HG02973 (cell line): Measurements from ENCODE around the gene UTP3.
A peak's percentile ranks its signal among the peaks of the same experiment; 100 is the strongest.
"Not testable (repeated sequence)": the region's sequence is repeated elsewhere in the genome, so short reads cannot be mapped to it uniquely, and the experiment has no call there.

Experiments used
- ATAC-seq: cut with Tn5 transposase; IDR thresholded peaks from one replicate; pipeline ENCODE4 v1.9.1; 2021; ENCODE audit warnings: moderate library complexity; ENCODE audit not compliant: unreplicated experiment

The UTP3 gene, protein sequence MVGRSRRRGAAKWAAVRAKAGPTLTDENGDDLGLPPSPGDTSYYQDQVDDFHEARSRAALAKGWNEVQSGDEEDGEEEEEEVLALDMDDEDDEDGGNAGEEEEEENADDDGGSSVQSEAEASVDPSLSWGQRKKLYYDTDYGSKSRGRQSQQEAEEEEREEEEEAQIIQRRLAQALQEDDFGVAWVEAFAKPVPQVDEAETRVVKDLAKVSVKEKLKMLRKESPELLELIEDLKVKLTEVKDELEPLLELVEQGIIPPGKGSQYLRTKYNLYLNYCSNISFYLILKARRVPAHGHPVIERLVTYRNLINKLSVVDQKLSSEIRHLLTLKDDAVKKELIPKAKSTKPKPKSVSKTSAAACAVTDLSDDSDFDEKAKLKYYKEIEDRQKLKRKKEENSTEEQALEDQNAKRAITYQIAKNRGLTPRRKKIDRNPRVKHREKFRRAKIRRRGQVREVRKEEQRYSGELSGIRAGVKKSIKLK

DNA sequence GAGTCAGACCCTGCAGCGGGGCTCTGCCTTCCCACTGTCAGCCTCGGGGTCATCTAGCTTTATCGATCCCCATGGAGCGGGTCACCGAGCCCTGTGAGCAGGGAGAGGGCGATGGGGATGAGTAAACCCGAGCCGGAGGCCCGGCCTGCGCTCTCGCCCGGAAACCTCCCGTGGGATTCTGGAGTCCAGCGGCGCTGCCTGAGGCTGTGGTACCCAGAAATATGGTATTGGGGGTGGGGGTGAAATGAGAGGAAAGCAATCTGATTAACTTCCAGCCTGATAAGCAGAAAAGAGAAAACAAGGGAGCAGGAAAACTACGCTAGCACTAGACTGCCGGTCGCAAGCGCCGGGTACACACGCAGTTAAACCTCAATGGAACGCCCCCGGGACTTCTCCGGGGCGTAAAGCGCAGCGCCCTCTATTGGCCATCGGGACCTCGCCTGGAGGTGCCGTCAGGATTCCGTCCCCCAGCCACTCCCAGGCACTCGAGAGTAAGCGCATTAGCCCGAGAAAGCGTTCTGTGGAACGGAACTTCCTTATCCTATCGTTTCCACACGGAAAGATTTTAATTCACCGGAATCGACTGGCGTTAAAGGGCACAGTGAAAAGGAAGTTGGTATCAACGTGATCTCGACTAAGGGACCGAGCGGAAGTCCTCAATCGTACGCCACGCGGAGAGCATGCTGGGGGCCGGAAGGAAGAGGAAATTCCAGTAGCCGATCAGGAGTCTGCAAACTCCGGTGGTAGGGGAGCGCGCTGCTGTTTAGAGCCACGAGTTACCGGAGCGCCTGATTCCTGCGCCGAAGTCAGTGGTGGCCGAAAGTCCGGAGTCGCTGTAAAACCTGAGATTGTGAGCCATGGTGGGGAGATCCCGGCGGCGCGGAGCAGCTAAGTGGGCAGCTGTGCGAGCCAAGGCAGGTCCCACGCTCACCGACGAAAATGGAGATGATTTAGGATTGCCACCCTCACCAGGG lies at the start of gene UTP3:
UTP3 (plus strand) TSS at position 712 of the 974 bp plus-strand sequence; CDS start at position 858, 146 bp downstream.
- ATAC-seq: peak; percentile 91

DNA sequence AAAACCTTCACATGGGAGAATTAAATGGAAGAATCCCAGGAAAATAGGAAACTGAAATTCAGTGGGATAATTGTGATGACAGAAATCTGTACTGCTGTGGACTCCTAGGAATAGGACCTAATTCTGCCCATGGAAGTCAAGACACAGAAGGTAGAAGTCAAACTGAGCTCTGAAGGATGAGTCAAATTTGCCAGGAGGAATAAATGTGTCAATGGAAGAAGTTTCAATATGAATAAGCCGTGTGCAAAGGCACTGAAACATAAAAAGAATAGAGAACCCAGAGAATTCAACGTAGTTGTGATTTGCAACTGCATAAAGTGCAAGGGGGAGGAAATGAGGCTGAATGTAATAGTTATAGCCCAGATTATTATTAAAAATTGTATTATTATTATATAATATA lies 48.1 kb upstream of the UTP3 start:
- peak; percentile 56 for ATAC-seq

DNA sequence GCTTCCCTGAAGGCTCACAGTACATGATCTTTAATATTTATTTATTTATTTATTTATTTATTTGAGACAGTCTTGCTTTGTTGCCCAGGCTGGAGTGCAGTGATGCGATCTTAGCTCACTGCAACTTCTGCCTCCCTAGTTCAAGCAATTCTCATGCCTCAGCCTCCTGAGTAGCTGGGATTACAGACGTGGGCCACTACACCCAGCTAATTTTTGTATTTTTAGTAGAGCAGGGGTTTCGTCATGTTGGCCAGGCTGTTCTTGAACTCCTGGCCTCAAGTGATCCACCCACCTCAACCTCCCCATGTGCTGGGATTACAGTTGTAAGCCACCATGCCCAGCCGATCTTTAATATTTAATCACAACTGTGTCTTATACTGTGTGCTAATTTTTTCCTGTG lies 37.6 kb upstream of the UTP3 start:
- not testable (repeated sequence) for ATAC-seq

DNA sequence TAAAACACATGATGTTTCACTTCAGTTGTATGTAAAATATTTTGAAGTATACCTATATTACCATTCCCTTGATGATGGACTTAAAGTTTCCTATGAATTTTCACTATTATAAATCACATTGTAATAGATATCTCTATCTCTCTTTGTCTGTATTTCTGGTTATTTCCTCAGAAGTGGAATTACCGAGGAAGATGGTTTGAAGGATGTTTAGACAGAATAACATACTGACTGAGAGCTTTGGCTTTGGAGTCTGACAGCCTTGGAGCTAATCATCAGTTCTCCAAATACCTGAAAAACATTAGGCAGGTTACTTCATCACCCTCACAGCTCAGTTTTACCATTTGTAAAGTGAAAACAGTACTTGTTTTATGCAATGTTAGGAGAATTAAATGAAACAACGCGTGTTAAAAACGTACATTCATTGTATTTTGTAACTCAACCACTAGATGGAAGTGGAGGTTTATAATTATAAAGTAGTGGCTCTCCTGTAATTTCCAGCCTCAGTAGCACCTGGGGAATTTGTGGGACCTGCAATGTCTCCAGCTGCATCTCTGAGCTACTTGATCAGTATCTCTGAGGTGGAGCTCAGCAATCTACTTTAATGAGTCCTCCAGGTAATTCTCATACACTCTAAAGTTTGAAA lies 36.3 kb upstream of the UTP3 start:
- no peak for ATAC-seq

DNA sequence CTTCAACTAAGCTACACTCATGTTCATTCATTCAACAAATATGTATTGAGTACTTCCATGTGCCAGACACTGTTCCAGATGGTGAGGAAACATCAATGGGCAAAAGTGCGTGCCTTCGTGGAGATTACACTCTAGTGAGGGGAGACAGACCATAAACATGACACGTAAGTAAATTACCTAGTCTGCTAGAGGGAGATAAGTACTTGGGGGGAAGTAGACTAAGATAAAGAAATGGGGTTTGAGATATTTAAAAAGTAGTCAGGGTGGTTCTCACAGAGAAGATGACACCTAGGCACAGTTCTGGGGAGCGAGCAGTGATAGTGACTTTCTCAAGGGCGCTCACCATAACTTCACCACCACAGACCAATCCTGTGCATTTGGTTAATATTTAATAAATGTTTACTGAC lies 33.7 kb upstream of the UTP3 start:
- no peak for ATAC-seq

DNA sequence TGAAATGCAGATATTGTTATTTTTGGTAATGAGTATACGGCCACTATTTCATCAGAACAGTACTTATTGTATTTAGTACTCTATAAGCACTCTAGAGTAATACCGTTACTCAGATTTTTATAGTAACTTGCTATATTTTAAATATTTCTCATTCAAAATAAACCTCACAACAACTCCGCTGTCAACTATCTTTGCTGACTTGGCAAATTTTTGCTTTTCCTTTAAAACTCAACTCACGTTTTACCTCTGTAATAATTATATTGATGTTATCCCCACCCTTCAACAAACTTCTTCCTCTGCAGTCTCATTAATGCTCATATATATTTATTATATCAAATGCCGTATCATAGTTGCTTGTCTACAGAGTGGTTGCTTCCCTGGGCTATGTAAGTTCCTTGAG lies 31.0 kb upstream of the UTP3 start:
- ATAC-seq: no peak

DNA sequence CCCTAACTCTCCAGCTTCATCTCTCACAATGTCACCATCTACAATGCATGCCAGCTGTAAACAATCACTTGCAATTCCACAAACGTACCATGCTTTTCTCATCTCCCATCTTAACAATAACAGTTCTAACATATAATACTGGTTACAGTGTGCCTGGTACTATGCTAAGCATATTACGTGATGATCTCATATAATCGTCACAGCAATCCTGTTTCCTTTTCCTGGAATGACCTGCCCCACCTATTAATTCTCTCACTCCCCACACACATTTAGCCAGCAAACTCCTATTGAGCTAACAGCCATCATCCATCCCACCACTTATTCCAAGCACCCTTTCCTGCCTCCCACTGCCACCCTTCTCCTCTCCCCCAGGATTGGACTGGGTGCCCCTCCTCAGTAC lies 29.9 kb upstream of the UTP3 start:
- no peak for ATAC-seq

DNA sequence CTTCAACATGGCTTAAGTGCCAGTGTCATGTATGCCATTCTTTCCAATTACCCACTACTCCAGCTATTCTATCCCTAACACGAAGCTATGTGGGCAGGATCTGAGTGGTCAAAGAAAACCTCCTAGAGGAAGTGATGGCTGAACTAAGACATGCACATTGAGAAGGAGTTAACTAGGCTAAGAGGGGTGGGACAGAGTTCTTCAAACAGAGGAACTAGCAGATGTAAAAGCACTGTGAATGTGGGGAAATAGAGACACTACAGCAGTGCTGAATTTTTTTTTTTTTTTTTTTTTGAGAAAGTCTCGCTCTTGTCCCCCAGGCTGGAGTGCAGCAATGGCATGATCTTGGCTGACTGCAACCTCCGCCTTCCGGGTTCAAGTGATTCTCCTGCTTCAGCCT lies 28.2 kb upstream of the UTP3 start:
- ATAC-seq: no peak

DNA sequence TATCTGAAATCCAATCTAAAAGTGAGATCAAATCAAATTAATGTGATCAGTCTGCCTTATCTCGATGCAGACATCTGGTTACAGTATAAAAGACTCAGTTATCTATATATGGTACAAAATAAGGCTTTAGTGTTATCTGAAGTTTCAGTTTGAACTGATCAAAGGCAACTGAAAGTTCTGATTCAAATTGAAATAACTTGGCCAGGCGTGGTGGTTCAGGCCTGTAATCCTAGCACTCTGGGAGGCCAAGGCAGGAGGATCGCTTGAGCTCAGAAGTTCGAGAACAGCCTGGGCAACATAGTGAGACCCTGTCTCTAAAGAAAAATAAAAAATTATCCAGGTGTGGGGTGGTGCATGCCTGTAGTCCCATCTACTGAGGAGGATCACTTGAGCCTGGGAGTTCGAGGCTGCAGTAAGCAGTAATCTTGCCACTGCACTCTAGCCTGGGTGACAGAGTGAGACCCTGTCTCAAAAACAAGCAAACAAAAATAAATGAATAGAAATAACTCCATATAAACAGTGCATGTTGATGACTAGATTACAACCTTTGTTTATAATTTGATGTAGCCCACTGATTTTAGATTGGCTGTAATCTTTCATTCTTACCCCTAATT lies 26.9 kb upstream of the UTP3 start:
- peak; percentile 55 for ATAC-seq

DNA sequence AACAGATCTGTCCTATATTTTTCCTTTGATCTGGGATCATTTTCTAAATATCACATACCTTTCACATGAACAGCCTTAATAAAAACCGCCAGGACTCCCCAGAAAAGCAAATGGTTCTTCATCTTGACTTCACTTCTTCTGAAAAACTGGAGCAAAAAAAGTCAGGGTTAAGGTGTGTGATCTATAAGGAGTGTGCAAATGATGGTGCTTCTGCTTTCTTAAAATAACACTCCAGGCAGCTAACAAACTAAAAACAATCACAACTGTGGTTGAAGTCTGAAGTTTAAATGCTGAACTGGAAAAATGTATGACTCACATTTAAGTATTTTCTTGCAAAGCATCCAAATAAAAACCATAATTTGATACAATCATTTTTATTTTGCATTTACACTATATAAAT lies 22.0 kb upstream of the UTP3 start, which contains the start of gene JCHAIN:
JCHAIN (minus strand) TSS at position 140 of the 400 bp plus-strand sequence; CDS start at position 122, 18 bp downstream.
- no peak for ATAC-seq

DNA sequence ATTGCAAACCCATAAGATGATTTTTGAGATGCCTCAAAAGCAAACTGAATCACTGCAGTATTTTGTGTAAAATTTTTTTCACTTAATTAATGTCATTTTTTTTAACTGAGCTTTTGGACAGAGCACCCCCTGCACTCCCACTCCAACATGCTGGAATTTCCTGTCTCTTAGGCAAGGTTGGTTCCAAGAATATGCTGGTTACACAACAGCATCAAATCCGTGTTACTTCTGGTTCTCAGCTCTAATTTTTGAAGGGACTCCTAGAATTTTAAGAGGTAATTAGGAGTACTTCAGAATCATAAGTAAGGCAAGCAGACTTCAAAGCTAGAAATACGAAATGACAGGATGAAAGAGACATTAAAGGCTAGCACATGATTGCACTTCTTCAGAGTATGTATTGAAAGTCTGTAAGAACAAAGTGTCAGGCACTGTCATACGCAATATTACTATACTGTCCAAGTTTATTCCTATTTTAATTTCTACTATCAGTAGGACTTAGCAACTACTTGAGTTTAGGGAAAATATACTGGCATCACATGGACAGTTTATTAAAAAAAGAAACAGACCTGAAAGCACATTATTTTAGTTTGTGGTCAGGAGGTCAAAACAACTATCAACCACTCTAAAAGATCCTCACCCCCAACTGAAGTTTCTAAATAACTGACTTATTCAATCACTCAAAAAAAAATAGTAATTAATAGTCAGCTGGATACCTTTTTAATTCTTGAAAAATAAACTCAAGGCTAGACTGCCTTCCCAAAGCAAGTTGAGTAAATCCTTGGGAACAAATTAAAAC lies 20.4 kb upstream of the UTP3 start:
- no peak for ATAC-seq

DNA sequence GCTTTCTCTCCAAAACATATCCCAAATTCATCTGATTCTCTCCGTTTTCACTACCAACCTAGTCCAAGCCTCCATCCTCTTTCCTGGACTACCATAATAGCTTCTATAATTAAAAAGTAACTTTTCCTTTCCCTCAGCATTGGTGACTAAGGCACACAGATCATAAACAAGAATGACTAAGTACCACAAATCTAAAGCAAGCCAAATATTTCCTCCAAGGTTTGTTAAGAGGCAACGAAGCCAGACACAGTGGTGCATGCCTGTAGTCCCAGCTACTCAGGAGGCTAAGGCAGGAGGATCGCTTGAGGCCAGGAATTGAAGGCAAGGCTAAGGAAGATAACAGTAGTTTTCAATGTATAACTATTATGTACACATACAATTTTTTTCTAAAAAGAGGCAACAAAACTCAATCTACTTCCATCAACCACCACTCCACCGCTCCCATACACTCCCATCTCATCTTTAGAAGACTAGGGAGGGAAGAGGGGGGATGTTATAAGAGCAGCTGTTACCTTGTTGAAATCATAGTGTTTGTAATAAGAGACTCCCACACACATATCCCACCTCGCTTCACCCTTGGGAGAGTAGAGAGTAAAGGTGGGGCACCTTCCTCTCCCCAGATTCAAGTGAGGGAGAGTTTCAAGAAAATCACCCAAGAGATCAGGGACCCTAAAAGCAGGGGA lies 17.9 kb upstream of the UTP3 start:
- no peak for ATAC-seq

DNA sequence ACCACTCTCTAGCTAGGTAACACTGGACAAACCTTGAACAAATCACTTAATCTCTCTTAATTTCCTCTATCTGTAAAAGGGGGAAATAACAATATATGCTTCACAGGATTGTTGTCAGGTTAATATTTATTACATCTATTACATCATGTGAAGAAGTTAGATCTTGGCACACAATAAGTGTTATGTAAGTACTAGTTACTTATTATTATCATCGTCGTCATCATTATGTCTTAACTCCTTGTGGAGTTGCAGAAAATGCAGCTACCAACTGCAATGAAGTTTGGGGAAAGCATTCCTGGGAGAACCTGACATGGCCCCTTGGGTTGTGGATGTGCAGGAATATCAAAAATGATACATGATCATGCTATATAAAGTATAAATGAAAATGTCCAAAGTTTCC lies 17.2 kb upstream of the UTP3 start:
- ATAC-seq: no peak

DNA sequence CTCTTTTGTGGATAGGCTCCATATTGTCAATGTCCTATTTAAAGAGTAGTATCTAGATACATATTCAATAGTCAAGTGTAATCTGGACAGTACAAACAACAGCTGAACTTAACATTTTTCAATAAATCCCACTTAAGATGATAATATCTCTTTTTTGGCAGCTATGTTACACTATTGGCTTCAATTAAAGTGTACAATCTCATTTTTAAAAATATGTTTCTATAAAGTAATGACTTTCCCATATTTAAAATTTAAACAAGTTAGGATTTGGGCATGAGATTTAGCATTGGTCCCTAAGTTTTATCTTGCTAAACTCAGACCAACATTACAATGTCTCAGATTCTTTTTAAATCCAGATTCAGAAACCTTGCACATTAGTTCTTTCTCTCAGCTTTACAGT lies 14.1 kb upstream of the UTP3 start:
- no peak for ATAC-seq

DNA sequence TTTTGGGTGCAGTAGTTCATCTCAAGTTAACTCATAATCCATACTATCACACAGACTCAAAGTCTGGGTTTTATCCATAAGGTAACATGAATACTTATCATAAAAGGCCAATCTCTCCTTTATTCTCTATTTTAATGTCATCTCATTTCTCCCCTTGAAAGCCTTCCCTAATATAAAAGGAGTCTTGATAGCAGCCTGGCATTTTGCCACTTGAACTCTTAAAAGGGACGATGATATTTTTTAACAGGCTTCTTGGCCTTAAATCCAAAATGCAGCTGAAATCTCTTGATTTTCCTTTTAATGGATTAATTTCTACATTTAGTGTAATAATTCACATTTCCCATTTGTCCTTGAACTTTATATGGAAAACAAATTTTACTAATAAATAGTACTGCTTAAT lies 13.6 kb upstream of the UTP3 start:
- ATAC-seq: no peak

DNA sequence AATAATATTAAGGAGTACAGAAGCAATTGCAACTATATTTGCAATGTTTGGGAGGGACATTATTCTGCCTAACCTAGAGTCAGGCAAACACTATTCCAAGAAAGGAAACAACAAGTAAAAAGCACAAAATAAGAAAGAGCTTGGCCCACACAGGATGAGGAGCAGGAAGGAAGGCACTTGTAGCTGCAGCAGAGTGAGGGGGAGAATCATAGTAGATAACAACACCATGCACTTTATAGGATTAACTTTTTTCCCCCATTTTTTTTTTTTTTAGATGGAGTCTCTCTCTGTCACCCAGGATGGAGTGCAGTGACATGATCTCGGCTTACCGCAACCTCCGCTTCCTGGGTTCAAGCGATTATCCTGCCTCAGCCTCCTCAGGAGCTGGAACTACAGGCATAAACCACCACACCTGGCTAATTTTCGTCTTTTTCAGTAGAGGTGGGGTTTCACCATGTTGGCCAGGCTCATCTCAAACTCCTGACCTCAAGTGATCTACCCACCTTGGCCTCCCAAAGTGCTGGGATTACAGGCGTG lies 11.7 kb upstream of the UTP3 start:
- no peak for ATAC-seq

DNA sequence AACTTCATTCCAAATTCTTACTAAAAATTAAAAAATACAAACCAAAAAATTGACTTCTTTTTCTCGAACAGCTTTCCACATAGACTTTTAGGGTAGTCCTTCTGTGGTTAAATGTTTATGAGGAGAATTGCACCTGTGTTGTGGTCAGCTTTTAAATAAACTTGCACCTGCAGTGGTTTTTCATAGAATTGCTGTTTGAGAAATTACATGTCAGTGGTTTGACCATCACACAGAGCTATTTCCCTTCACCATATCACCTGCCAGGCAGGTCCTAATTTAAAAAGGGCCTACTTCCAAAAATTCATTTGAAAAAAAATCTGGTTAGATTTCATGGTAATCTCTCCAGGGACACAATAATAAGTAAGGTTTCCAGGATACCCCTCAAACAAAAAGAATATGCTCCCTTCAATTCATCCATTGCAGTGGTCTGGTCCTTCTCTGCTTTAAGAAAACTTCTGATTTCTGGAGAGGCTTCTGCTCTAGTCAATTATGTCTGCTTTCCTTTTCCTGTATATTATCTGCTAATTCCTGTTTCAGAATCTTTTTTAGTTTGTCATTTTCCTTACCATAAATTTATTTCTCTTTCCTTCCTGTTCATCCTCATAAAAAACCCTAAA lies 9.8 kb upstream of the UTP3 start:
- peak; percentile 67 for ATAC-seq

DNA sequence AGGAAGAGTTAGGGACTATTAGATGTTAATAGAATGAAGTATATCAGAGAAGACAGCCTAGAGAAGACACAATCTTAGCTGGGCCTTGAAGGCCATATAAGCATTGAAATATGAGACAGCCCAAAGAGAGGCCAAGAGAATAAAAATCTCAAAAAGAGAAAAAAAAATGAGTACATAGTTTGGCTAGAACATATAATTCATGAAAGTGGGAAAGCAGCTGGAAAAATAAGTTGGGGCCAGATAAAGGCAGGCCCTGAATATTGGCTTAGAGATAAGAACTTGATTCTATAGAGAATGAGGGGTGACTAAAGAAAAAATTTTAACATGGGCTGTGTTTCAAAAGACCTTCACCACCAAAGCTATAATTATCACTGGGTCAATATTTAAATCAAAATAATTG lies 7.4 kb upstream of the UTP3 start:
- no peak for ATAC-seq

DNA sequence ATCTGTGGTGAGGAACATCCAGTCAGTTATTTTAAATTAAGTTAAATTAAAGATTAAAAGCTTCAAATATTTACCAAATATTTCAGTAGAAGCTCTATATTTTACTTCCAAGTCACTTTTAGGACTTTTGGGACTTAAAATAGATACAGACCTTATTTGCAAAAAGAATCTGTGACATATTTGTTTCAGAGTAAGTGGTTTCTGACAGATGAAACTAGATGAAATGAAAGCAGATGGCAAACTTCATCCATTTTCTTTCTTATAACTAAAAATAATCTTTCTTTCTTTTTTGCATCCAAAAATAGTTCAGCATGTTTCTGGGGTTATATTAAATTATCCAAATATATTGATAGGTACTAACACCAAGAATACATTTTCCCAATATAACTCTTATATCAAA lies 6.6 kb upstream of the UTP3 start:
- peak; percentile 42 for ATAC-seq
